Testis (tissue), 3 donors: ENCODE results near the gene TOR1AIP2. TPM values are rescaled to one million over a fixed set of nuclear protein-coding genes. Genes with fewer than 3 reads are reported as not detected.

Experiments
- DNase-seq: peaks from one replicate; pipeline ENCODE4 v3.0.0-alpha.2; 2019
- H3K27ac ChIP-seq, 2 donors: fragments of 200-600 bp; sonication (generic); one replicate each; pipeline ENCODE4 v1.5.1; 2019
- H3K27me3 ChIP-seq: fragments of 200-600 bp; sonication (generic); one replicate; pipeline ENCODE4 v1.5.1; 2019
- H3K36me3 ChIP-seq: fragments of 200-600 bp; sonication (generic); one replicate; pipeline ENCODE4 v1.5.1; 2017; ENCODE audit warnings: low read depth; ENCODE audit errors: missing control alignments
- H3K4me1 ChIP-seq: fragments of 200-600 bp; sonication (generic); one replicate; pipeline ENCODE4 v1.5.1; 2019
- H3K4me3 ChIP-seq, 2 donors: fragments of 200-600 bp; sonication (generic); one replicate each; pipeline ENCODE4 v1.5.1; 2017 to 2019
- H3K9me3 ChIP-seq: fragments of 200-600 bp; sonication (generic); one replicate; pipeline ENCODE4 v1.5.1; 2017
- CTCF ChIP-seq, 3 experiments: fragments of 450-650 bp in 2 of 3; fragments of 200-600 bp in 1 of 3; sonication (generic) in 1 of 3; IDR thresholded peaks; one replicate each; pipeline ENCODE4 v1.5.1; 2016 to 2019; ENCODE audit warnings: antibody characterized with exemption in 3 of 3, mild to moderate bottlenecking in 2 of 3, moderate library complexity in 1 of 3
- POLR2A ChIP-seq: fragments of 450-650 bp; IDR thresholded peaks from one replicate; pipeline ENCODE4 v1.6.1; 2017; ENCODE audit warnings: antibody characterized with exemption, mild to moderate bottlenecking, moderate library complexity
- WGBS, 2 donors: methylation state at CpG; one replicate each; pipeline ENCODE4 v1.1.5; 2018; 5-methylcytosine and 5-hydroxymethylcytosine counted together
- intact Hi-C: fragments of 100-400 bp; cut with DNase I; formaldehyde crosslinking; loops from one replicate; pipeline ENCODE4 v1.15.1; 2023; ENCODE audit warnings: low total_unique reads
- polyA plus RNA-seq: library from polyadenylated mRNA; stranded (reverse); fragments of 350-450 nt; fragmentation: Illumina TruSeq; extraction: RNeasy Lipid Tissue Mini Kit (QIAGEN cat#74804); gene quantifications from one replicate; pipeline ENCODE4 v1.2.3, GENCODE V29; 2014; ENCODE audit warnings: low read depth, low replicate concordance; ENCODE audit not compliant: insufficient read depth
- total RNA-seq, 2 donors: library from RNA; depleted of rRNA; stranded (reverse); fragments of >200 nt; gene quantifications; one replicate each; pipeline ENCODE4 v1.2.3, GENCODE V29; 2016

Gene TOR1AIP2
- total and polyA plus RNA-seq, 3 donors from 2014 or later = 25.9 to 90.4 (median 71.5) TPM

GRCh38 chr1:179870870-179871269 lies 6.7 kb downstream of the TOR1AIP2 start:
- TF ChIP-seq POLR2A (no peak), CTCF (IDR thresholded peaks at IDR 0.05) (no peak)
- Histone ChIP-seq H3K4me1 (peaks cover 8% of the 10 kb centered on the region), H3K4me3 (no peak overlapping the region), H3K36me3 (no peaks in the 10 kb centered on the region), H3K9me3 (no peaks in the 10 kb centered on the region), H3K27ac (no peak overlapping the region), H3K27me3 (no peaks in the 10 kb centered on the region)
- intact Hi-C loops = no loop called here
- no peak for DNase-seq
- 66 to 75% methylated on average over 1 of the region's 1 CpG for WGBS, 2 donors

- no peaks in the 10 kb centered on the region for H3K36me3 ChIP-seq
- intact Hi-C loops = no loop called here
These were observed 9.9 kb downstream of the TOR1AIP2 start for GRCh38 chr1:179867493-179868330.

GRCh38 chr1:179866616-179867015 lies 11.0 kb downstream of the TOR1AIP2 start:
- 94 to 97% methylated on average over 7 of the region's 7 CpGs for WGBS, 2 donors
- Histone ChIP-seq H3K4me1 (no peaks in the 10 kb centered on the region), H3K9me3 (no peaks in the 10 kb centered on the region), H3K27me3 (no peaks in the 10 kb centered on the region), H3K4me3 (no peak overlapping the region), H3K36me3 (no peaks in the 10 kb centered on the region), H3K27ac (no peak overlapping the region)
- DNase-seq = no peak
- no peak for TF ChIP-seq CTCF (IDR thresholded peaks at IDR 0.05)
- no peak for TF ChIP-seq POLR2A
- intact Hi-C loops = no loop called here

More at GRCh38 chr1:179867493-179868330, 9.9 kb downstream of the TOR1AIP2 start:
- no peak overlapping the region for H3K27ac ChIP-seq
- TF ChIP-seq CTCF (IDR thresholded peaks at IDR 0.05) (peak; percentile 20 to 50 (median 32)), POLR2A (no peak)
- H3K27me3 ChIP-seq = no peaks in the 10 kb centered on the region
- 38 to 40% methylated on average over 1 of the region's 1 CpG for WGBS, 2 donors
- peak; percentile 61 for DNase-seq
- no peaks in the 10 kb centered on the region for H3K4me1 ChIP-seq
- H3K9me3 ChIP-seq = no peaks in the 10 kb centered on the region
- no peak overlapping the region for H3K4me3 ChIP-seq

- 91 to 94% methylated on average over 6 of the region's 6 CpGs for WGBS, 2 donors
- Histone ChIP-seq H3K27me3 (no peaks in the 10 kb centered on the region), H3K27ac (no peak overlapping the region), H3K9me3 (no peaks in the 10 kb centered on the region), H3K4me1 (no peaks in the 10 kb centered on the region), H3K4me3 (no peak overlapping the region), H3K36me3 (no peaks in the 10 kb centered on the region)
- no peak for DNase-seq
- intact Hi-C loops = no loop called here
- TF ChIP-seq POLR2A (no peak), CTCF (IDR thresholded peaks at IDR 0.05) (no peak)
These were observed 12.2 kb downstream of the TOR1AIP2 start for GRCh38 chr1:179865377-179865776.

- DNase-seq = no peak
- intact Hi-C loops = no loop called here
These were observed 17.0 kb downstream of the TOR1AIP2 start for GRCh38 chr1:179860652-179861051.

More at GRCh38 chr1:179860652-179861051, 17.0 kb downstream of the TOR1AIP2 start:
- no peaks in the 10 kb centered on the region for H3K36me3 ChIP-seq
- H3K9me3 ChIP-seq = no peaks in the 10 kb centered on the region
- WGBS, 2 donors = 74 to 82% methylated on average over 3 of the region's 3 CpGs
- TF ChIP-seq CTCF (IDR thresholded peaks at IDR 0.05) = no peak
- TF ChIP-seq POLR2A = no peak
- no peak overlapping the region for H3K27ac ChIP-seq
- H3K27me3 ChIP-seq = no peaks in the 10 kb centered on the region
- no peaks in the 10 kb centered on the region for H3K4me1 ChIP-seq
- H3K4me3 ChIP-seq = no peak overlapping the region
